Fibroblast of skin of right biceps (primary cell): ENCODE data around the gene RAB13.

ENCODE experiments used
- DNase-seq: peaks from one replicate; pipeline ENCODE4 v3.0.0-alpha.2; 2013

Gene RAB13

GRCh38 chr1:153977250-153978240, 8.6 kb downstream of the RAB13 start, which contains the start of gene JTB:
TSS of gene JTB (minus strand) at chr1:153977674. CDS start at chr1:153977252, 422 bp downstream.
- peak; percentile 83 for DNase-seq

- no peak for DNase-seq
Measured at GRCh38 chr1:153976819-153977249, 9.3 kb downstream of the RAB13 start.

GRCh38 chr1:153973525-153973924, 12.6 kb downstream of the RAB13 start:
- DNase-seq = no peak

- no peak for DNase-seq
Measured at GRCh38 chr1:153973071-153973470, 13.1 kb downstream of the RAB13 start.

- DNase-seq = no peak
Measured at GRCh38 chr1:153970346-153970745, 15.8 kb downstream of the RAB13 start.

- DNase-seq = no peak
Measured at GRCh38 chr1:153968972-153969371, 17.2 kb downstream of the RAB13 start.

- DNase-seq = no peak
Measured at GRCh38 chr1:153968408-153968807, 17.7 kb downstream of the RAB13 start.

GRCh38 chr1:153968000-153968363, 18.2 kb downstream of the RAB13 start:
- DNase-seq = no peak

GRCh38 chr1:153967107-153967999, 18.8 kb downstream of the RAB13 start, which contains the start of gene CREB3L4:
TSS of gene CREB3L4 (plus strand) at chr1:153967902. CDS start at chr1:153968526, 624 bp downstream.
- peak; percentile 98 for DNase-seq

GRCh38 chr1:153963850-153964331, 22.2 kb downstream of the RAB13 start:
- peak; percentile 57 for DNase-seq

GRCh38 chr1:153963030-153963849, 22.9 kb downstream of the RAB13 start, which contains the start of gene SLC39A1:
TSS of gene SLC39A1 (minus strand) at chr1:153963537. CDS start at chr1:153962715, 822 bp downstream.
- peak; percentile 97 for DNase-seq

GRCh38 chr1:153962088-153963029, 23.8 kb downstream of the RAB13 start:
- DNase-seq = peak; percentile 61

GRCh38 chr1:153961421-153961820, 24.7 kb downstream of the RAB13 start:
- DNase-seq = no peak

GRCh38 chr1:153960206-153960605, 25.9 kb downstream of the RAB13 start:
- DNase-seq = no peak

GRCh38 chr1:153959454-153959853, 26.7 kb downstream of the RAB13 start:
- no peak for DNase-seq

- no peak for DNase-seq
Measured at GRCh38 chr1:153958961-153959260, 27.2 kb downstream of the RAB13 start.

GRCh38 chr1:153958111-153958960, 27.8 kb downstream of the RAB13 start, which contains the start of gene CRTC2:
TSS of gene CRTC2 (minus strand) at chr1:153958612. CDS start at chr1:153958497, 115 bp downstream.
- DNase-seq = peak; percentile 98

- no peak for DNase-seq
Measured at GRCh38 chr1:153957744-153958110, 28.4 kb downstream of the RAB13 start.

- no peak for DNase-seq
Measured at GRCh38 chr1:153956997-153957715, 29.0 kb downstream of the RAB13 start.
